HCT116 (cell line): ENCODE measurements around the gene SEC31A. TPM values are rescaled to one million over a fixed set of nuclear protein-coding genes. Genes with fewer than 3 reads are reported as not detected.

Experiments used
- ATAC-seq: fragments of 200-7000 bp; cut with Tn5 transposase; 2 replicates; pipeline ENCODE4 v1.9.1; 2020; ENCODE audit warnings: mild to moderate bottlenecking, moderate library complexity
- BruUV-seq: library from RNA; stranded (reverse); fragments of 400-500 nt; replicated peaks from 2 replicates; lab custom pipeline; 2021; lab: Mats Ljungman, UMichigan
- CTCF ChIA-PET: fragments of 300-600 bp; sonication (Branson Sonifier 250); formaldehyde crosslinking; loops from one replicate; lab custom pipeline; 2021; ENCODE audit warnings: antibody characterized with exemption; lab: Charles Lee
- POLR2A ChIA-PET: fragments of 300-600, 350-600 bp; sonication (Branson Sonifier 250); formaldehyde crosslinking; loops from one replicate; lab custom pipeline; 2021; ENCODE audit warnings: antibody characterized with exemption; lab: Charles Lee
- RAD21 ChIA-PET, 2 experiments: fragments of 300-600 bp; sonication (Branson Sonifier 250); formaldehyde crosslinking; loops; one replicate each; lab custom pipeline; 2023; ENCODE audit warnings: low total read pairs in 2 of 2; ENCODE audit not compliant: uncharacterized antibody in 2 of 2, unreplicated experiment in 2 of 2, low non-redundant PET in 1 of 2; lab: Charles Lee
- DNase-seq: peaks from one replicate; pipeline ENCODE4 v3.0.0-alpha.2; 2010; ENCODE audit warnings: low read depth, low spot score
- H2AFZ ChIP-seq: fragments of 200-600 bp; shearing (Covaris generic), sonication (generic); 2 replicates; pipeline ENCODE4 v1.6.1; 2017; ENCODE audit warnings: low read depth, mixed run types, mixed read lengths, antibody characterized with exemption, low read length; ENCODE audit not compliant: poor library complexity, severe bottlenecking
- H3K27ac ChIP-seq: 2 replicates; pipeline ENCODE4 v1.5.1; 2012; ENCODE audit warnings: low read depth, low read length
- H3K27me3 ChIP-seq: fragments of 200-600 bp; sonication (generic); 2 replicates; pipeline ENCODE4 v1.6.1; 2016; ENCODE audit warnings: mixed run types, low read length, mixed read lengths; ENCODE audit not compliant: insufficient read depth
- H3K36me3 ChIP-seq, 2 experiments: fragments of 200-500 bp in 1 of 2; fragments of 200-600 bp in 1 of 2; sonication (Bioruptor generic) in 1 of 2; sonication (generic) in 1 of 2; 2 replicates each; pipeline versions ENCODE4 v1.5.1 to v1.6.1; 2014 to 2016; ENCODE audit warnings: low read length in 2 of 2, inconsistent platforms in 1 of 2, mixed read lengths in 1 of 2, mixed run types in 1 of 2; ENCODE audit not compliant: insufficient read depth in 2 of 2, control insufficient read depth in 1 of 2
- H3K4me1 ChIP-seq, 2 experiments: fragments of 200-600 bp in 1 of 2; sonication (generic) in 1 of 2; 2 replicates each; pipeline versions ENCODE4 v1.5.1 to v1.6.1; 2012 to 2017; ENCODE audit warnings: low read length in 2 of 2, inconsistent platforms in 1 of 2, mild to moderate bottlenecking in 1 of 2, mixed read lengths in 1 of 2, mixed run types in 1 of 2, moderate library complexity in 1 of 2; ENCODE audit not compliant: insufficient read depth in 2 of 2, control insufficient read depth in 1 of 2
- H3K4me2 ChIP-seq: fragments of 200-600 bp; sonication (generic); 2 replicates; pipeline ENCODE4 v1.6.1; 2017; ENCODE audit warnings: mixed run types, low read length, mixed read lengths
- H3K4me3 ChIP-seq, 2 experiments: fragments of 200-600 bp in 1 of 2; sonication (generic) in 1 of 2; replicated peaks in 1 of 2; 2 replicates each; pipeline ENCODE4 v1.5.1; 2011 to 2016; ENCODE audit warnings: low read length in 2 of 2, control low read depth in 1 of 2, low read depth in 1 of 2, mild to moderate bottlenecking in 1 of 2, mixed read lengths in 1 of 2, mixed run types in 1 of 2
- H3K79me2 ChIP-seq: fragments of 200-600 bp; sonication (generic); 2 replicates; pipeline ENCODE4 v1.6.1; 2017; ENCODE audit warnings: mild to moderate bottlenecking, mixed run types, low read length, moderate library complexity, mixed read lengths; ENCODE audit not compliant: insufficient read depth
- H3K9ac ChIP-seq: fragments of 200-600 bp; sonication (generic); 2 replicates; pipeline ENCODE4 v1.6.1; 2016; ENCODE audit warnings: low read length, mixed read lengths
- H3K9me2 ChIP-seq: fragments of 200-600 bp; sonication (generic), shearing (Covaris generic); 2 replicates; pipeline ENCODE4 v1.6.1; 2017; ENCODE audit warnings: mixed run types, mild to moderate bottlenecking, moderate library complexity; ENCODE audit not compliant: insufficient read depth
- H3K9me3 ChIP-seq, 2 experiments: fragments of 200-500 bp in 1 of 2; fragments of 200-600 bp in 1 of 2; sonication (Bioruptor generic) in 1 of 2; sonication (generic) in 1 of 2; 2 replicates each; pipeline ENCODE4 v1.6.1; 2014 to 2017; ENCODE audit warnings: low read length in 2 of 2, mixed read lengths in 2 of 2, inconsistent platforms in 1 of 2, low read depth in 1 of 2, mild to moderate bottlenecking in 1 of 2, mixed run types in 1 of 2, moderate library complexity in 1 of 2; ENCODE audit not compliant: control insufficient read depth in 1 of 2, insufficient read depth in 1 of 2
- H4K20me1 ChIP-seq: fragments of 200-600 bp; sonication (generic), shearing (Covaris generic); 2 replicates; pipeline ENCODE4 v1.6.1; 2017; ENCODE audit warnings: mixed run types, mild to moderate bottlenecking, moderate library complexity; ENCODE audit not compliant: insufficient read depth
- CBX3 ChIP-seq: IDR thresholded peaks from 2 replicates; pipeline ENCODE4 v1.6.1; 2012; ENCODE audit warnings: low read depth
- EZH2phosphoT487 ChIP-seq: fragments of 200-600 bp; IDR thresholded peaks from 2 replicates; pipeline ENCODE4 v1.6.1; 2018; ENCODE audit warnings: antibody characterized with exemption, borderline replicate concordance
- SP1 ChIP-seq: IDR thresholded peaks from 2 replicates; pipeline ENCODE4 v1.6.1; 2012; ENCODE audit warnings: low read depth
- intact Hi-C: fragments of 100-400 bp; cut with micrococcal nuclease; formaldehyde crosslinking; loops from 2 replicates; pipeline ENCODE4 v1.10.0; 2022
- total RNA-seq: library from RNA; stranded (reverse); gene quantifications from one replicate; pipeline ENCODE4 v1.2.1, GENCODE V29; 2021; ENCODE audit not compliant: unreplicated experiment
- TF ChIP-seq, protein P1 (sequence below): IDR thresholded peaks from 2 replicates; pipeline ENCODE4 v1.6.1; 2012

Gene SEC31A
- total RNA-seq, 1 experiment from 2014 or later: 78.5 TPM

GRCh38 chr4:82921795-82922194 lies 30.8 kb upstream of the SEC31A start:
- ChIA-PET POLR2A (no interaction called here), CTCF (no interaction called here)

DNA sequence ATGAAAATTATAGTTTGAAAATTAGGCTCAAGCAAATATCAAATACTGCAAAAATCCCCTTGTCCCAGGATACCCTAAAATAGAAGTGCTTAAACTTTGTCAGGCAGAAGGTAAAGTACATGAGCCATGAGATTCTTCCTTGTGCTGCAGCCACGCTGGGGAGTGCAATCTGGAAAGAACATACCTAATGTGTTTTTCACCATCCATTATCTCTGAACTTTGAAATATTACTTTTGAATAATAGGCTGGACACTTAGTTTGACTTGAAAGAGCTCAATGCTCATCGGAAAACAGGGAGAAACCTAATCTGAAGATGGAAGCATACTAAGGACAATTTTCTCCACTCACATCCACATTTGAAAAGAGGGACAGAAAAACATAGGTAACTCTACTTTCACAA lies 28.4 kb upstream of the SEC31A start:
- no TSS peak for BruUV-seq
- H3K9ac ChIP-seq: no peak overlapping the region
- no peaks in the 10 kb centered on the region for H3K79me2 ChIP-seq
- no peaks in the 10 kb centered on the region for H3K9me3 ChIP-seq
- H3K36me3 ChIP-seq: no peaks in the 10 kb centered on the region
- TF ChIP-seq EZH2phosphoT487 (no peak), SP1 (no peak)
- TF ChIP-seq, protein P1, sequence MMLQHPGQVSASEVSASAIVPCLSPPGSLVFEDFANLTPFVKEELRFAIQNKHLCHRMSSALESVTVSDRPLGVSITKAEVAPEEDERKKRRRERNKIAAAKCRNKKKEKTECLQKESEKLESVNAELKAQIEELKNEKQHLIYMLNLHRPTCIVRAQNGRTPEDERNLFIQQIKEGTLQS: no peak
- no peaks in the 10 kb centered on the region for H3K9me2 ChIP-seq
- no peaks in the 10 kb centered on the region for H3K4me1 ChIP-seq
- ATAC-seq (no peak), DNase-seq (no peak)
- ChIA-PET RAD21 (no interaction called here), CTCF (no interaction called here), POLR2A (no interaction called here)
- no peak overlapping the region for H3K27ac ChIP-seq
- no peaks in the 10 kb centered on the region for H4K20me1 ChIP-seq
- no peak overlapping the region for H2AFZ ChIP-seq
- no peak overlapping the region for H3K4me2 ChIP-seq
- H3K27me3 ChIP-seq: no peaks in the 10 kb centered on the region
- intact Hi-C loops: no loop called here
- no peak overlapping the region for H3K4me3 ChIP-seq

More at GRCh38 chr4:82921795-82922194, 30.8 kb upstream of the SEC31A start:
- no peak for DNase-seq
- Histone ChIP-seq H4K20me1 (no peaks in the 10 kb centered on the region), H3K4me3 (no peak overlapping the region), H3K79me2 (no peaks in the 10 kb centered on the region), H3K9ac (no peak overlapping the region), H3K9me2 (no peaks in the 10 kb centered on the region), H3K4me1 (no peaks in the 10 kb centered on the region), H3K4me2 (no peak overlapping the region), H3K36me3 (no peaks in the 10 kb centered on the region), H3K9me3 (no peaks in the 10 kb centered on the region), H3K27me3 (no peaks in the 10 kb centered on the region), H3K27ac (no peak overlapping the region), H2AFZ (no peak overlapping the region)
- TF ChIP-seq CBX3 (no peak), SP1 (no peak)
- RAD21 ChIA-PET: no interaction called here
- no peak for ATAC-seq
- intact Hi-C loops: no loop called here
- BruUV-seq: no TSS peak
